ENCODE data around the gene LIPM.

The LIPM gene

DNA sequence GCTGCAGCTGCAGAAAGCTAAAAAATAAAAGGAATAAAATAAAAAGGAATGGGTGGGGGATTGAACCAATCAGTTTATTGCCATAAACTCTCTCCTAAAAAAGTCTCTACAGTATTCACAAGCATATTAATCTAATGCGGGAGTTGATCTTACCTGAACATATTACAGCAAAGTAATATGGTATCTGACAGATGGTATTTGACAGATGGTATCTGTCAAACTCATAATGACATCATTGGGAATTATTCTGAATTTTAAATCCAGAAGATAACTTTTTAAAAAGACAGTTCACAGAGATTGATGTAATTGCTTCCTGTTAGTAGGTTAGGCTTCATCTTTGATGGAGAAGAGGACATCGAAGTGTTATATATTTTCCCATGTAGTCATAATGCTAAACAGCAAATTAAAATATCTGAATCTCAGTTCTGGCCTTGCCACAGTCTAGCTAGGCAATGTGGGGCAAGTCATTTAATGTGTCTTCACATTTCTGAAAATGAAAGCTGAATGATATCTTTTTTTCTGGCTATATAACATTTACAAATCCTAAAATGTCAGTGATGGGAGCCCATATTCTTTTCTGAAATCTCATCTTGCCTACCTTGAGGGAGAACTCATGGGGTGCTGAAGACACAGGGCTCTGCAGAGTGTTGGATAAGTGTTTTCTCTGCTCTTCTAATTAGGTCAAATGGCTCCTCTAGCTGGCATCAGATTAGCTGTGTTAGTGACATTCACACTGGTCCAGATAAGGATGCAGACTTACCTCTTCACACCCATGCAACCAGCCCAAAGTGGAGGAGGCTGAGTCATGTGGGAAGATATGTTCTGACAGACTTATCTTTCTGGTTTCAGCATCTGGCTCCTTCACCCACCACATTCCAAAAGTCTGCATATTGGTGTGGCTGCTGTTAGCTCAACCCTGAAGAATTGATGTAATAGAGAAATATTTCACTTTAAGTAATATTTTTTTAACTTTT, 2.1 kb upstream of the LIPM start:
- Histone ChIP-seq H3K27ac (ENCODE audit: insufficient read depth in 1 of 2, low read depth in 1 of 2, low read length in 2 of 2, poor library complexity in 1 of 2, severe bottlenecking in 2 of 2) (no peak overlapping the region), H3K27me3 (replicated peaks in 2 of 5; ENCODE audit: control insufficient read depth in 4 of 5, insufficient read depth in 5 of 5, low read length in 4 of 5) (no peaks in the 10 kb centered on the region), H3K9me3 (ENCODE audit: control extremely low read depth in 1 of 5, control insufficient read depth in 4 of 5, insufficient read depth in 2 of 5, low read depth in 1 of 5, low read length in 4 of 5) (no peaks in the 10 kb centered on the region), H3K4me3 (ENCODE audit: control insufficient read depth in 1 of 7, extremely low read depth in 1 of 7, insufficient read depth in 4 of 7, low read depth in 2 of 7, low read length in 6 of 7) (no peak overlapping the region), H3K36me3 (ENCODE audit: control insufficient read depth in 4 of 4, insufficient read depth in 4 of 4, low read length in 3 of 4) (no peaks in the 10 kb centered on the region), H3K4me1 (ENCODE audit: control extremely low read depth in 1 of 4, control insufficient read depth in 4 of 4, insufficient read depth in 4 of 4, low read length in 3 of 4) (peaks cover 0 to 8% (median under 1%) of the 10 kb centered on the region in 4 experiments)
- DNase-seq: peak in 2 of 3 donors; percentile 24 to 25
- no CpG with 5 or more reads among the region's 2 CpGs for WGBS (ENCODE audit: insufficient coverage)
- POLR2A ChIA-PET: interaction anchor here (0.6 kb wide), 1 partner anchor 373 kb away, joined by 5 read pairs; no protein-coding TSS in a partner anchor
- CTCF ChIA-PET: interaction anchor here (1.3 to 1.8 kb wide), 3 partner anchors 9 to 11 kb away, joined by 5 to 8 read pairs (median 7); no protein-coding TSS in a partner anchor

DNA sequence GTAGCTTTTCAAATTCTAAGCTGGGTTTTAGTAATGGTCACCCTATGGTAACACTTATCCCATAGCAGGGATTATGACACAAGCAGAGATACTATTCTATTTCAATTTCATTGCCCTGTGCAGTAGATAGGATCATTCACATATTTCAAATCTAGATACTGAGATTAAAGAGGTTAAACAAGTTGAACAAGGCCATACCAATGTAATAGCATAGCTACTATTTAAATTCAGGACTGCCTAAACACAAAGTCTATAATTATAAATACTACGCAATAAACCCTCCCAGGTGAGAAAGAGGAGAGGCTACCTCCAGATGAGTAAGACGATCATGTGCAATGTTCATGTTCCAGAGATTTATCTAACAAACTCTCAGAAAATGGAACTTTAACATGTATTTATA, 1.1 kb downstream of the LIPM start:
- no peak overlapping the region for H3K4me3 ChIP-seq (ENCODE audit: control insufficient read depth in 1 of 7, extremely low read depth in 1 of 7, insufficient read depth in 4 of 7, low read depth in 2 of 7, low read length in 6 of 7)
- no peak overlapping the region for H3K27ac ChIP-seq (ENCODE audit: insufficient read depth in 1 of 2, low read depth in 1 of 2, low read length in 2 of 2, poor library complexity in 1 of 2, severe bottlenecking in 2 of 2)
- ChIA-PET CTCF (no interaction called here), POLR2A (interaction anchor here (0.6 kb wide), 1 partner anchor 10 kb away, joined by 5 read pairs; no protein-coding TSS in a partner anchor)
- no CpG with 5 or more reads among the region's 2 CpGs for WGBS (ENCODE audit: insufficient coverage)
- no peaks in the 10 kb centered on the region for H3K9me3 ChIP-seq (ENCODE audit: control extremely low read depth in 1 of 5, control insufficient read depth in 4 of 5, insufficient read depth in 2 of 5, low read depth in 1 of 5, low read length in 4 of 5)
- H3K36me3 ChIP-seq (ENCODE audit: control insufficient read depth in 4 of 4, insufficient read depth in 4 of 4, low read length in 3 of 4): no peaks in the 10 kb centered on the region
- no peak for DNase-seq
- no peaks in the 10 kb centered on the region for H3K27me3 ChIP-seq (replicated peaks in 2 of 5; ENCODE audit: control insufficient read depth in 4 of 5, insufficient read depth in 5 of 5, low read length in 4 of 5)
- H3K4me1 ChIP-seq (ENCODE audit: control extremely low read depth in 1 of 4, control insufficient read depth in 4 of 4, insufficient read depth in 4 of 4, low read length in 3 of 4): peaks cover 4 to 16% (median 7%) of the 10 kb centered on the region in 4 experiments

DNA sequence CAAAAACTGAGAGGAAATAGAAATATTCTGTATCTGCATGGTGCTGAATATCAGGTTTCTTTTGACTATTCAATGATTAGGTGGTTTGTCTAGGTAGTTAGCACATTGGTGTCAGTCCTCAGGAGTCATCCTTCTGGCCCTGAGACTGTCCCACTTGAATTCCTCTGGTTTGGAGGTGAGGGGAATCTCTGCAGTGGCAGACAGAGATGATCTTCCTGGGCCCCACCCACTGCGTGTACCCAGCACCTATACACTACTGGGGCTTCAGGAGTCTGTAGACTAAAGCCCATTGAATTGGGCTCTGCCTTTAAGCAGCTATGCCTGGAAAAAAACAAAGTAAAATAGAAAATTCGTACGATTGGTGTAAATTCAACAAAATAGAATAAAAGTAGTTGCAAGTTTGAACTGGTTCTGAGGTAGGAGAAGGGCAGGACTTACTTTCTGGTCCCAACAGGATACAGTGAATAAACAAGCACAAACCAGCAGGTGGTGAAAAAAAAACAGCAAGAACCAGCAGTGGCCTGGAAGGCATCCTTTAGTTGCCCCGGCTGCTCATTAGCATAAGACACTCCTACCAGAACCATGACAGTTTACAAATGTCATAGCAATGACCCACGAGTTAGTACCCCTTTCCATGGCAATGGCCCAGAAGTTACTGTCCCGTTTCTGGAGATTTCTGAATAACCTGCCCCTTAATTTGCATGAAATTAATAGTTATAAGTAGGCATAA, 1.7 kb downstream of the LIPM start:
- POLR2A ChIA-PET: interaction anchor here (0.7 kb wide), 1 partner anchor 73 kb away, joined by 3 read pairs; no protein-coding TSS in a partner anchor
- peaks cover 4 to 16% (median 7%) of the 10 kb centered on the region in 4 experiments for H3K4me1 ChIP-seq (ENCODE audit: control extremely low read depth in 1 of 4, control insufficient read depth in 4 of 4, insufficient read depth in 4 of 4, low read length in 3 of 4)

DNA sequence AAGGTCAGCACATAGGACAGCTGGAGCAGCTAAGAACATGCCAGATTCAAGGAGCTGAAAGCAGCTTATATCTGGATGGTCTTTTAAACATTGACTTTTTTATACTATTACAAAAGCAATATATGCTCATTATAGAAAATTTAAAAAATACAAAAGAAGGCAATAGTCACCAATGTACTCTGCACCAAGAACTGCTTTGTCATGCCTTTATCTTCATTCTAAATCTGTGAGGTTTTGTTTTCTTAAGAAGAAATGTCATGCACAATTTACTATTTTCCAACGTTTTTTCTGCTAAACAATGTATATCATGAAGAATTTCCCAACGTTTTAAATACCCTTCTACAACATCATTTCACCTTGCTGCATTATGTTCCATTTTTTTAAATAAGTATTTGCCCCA, 2.8 kb downstream of the LIPM start:
- Histone ChIP-seq H3K27me3 (replicated peaks in 2 of 5; ENCODE audit: control insufficient read depth in 4 of 5, insufficient read depth in 5 of 5, low read length in 4 of 5) (no peaks in the 10 kb centered on the region), H3K36me3 (ENCODE audit: control insufficient read depth in 4 of 4, insufficient read depth in 4 of 4, low read length in 3 of 4) (no peaks in the 10 kb centered on the region), H3K27ac (ENCODE audit: insufficient read depth in 1 of 2, low read depth in 1 of 2, low read length in 2 of 2, poor library complexity in 1 of 2, severe bottlenecking in 2 of 2) (no peak overlapping the region), H3K4me1 (ENCODE audit: control extremely low read depth in 1 of 4, control insufficient read depth in 4 of 4, insufficient read depth in 4 of 4, low read length in 3 of 4) (peaks cover 4 to 16% (median 7%) of the 10 kb centered on the region in 4 experiments), H3K9me3 (ENCODE audit: control extremely low read depth in 1 of 5, control insufficient read depth in 4 of 5, insufficient read depth in 2 of 5, low read depth in 1 of 5, low read length in 4 of 5) (no peaks in the 10 kb centered on the region), H3K4me3 (ENCODE audit: control insufficient read depth in 1 of 7, extremely low read depth in 1 of 7, insufficient read depth in 4 of 7, low read depth in 2 of 7, low read length in 6 of 7) (no peak overlapping the region)
- ChIA-PET POLR2A (interaction anchor here (0.7 kb wide), 1 partner anchor 74 kb away, joined by 3 read pairs; no protein-coding TSS in a partner anchor), CTCF (interaction anchor here (1.0 to 1.3 kb wide), 6 partner anchors 10 to 119 kb away, joined by 3 to 5 read pairs (median 3); no protein-coding TSS in a partner anchor)
- WGBS (ENCODE audit: insufficient coverage): no CpG with 5 or more reads among the region's 2 CpGs
- peak; percentile 36 to 75 (median 72) for DNase-seq

More for the DNA sequence above, 1.7 kb downstream of the LIPM start:
- Histone ChIP-seq H3K9me3 (ENCODE audit: control extremely low read depth in 1 of 5, control insufficient read depth in 4 of 5, insufficient read depth in 2 of 5, low read depth in 1 of 5, low read length in 4 of 5) (no peaks in the 10 kb centered on the region), H3K36me3 (ENCODE audit: control insufficient read depth in 4 of 4, insufficient read depth in 4 of 4, low read length in 3 of 4) (no peaks in the 10 kb centered on the region), H3K4me3 (ENCODE audit: control insufficient read depth in 1 of 7, extremely low read depth in 1 of 7, insufficient read depth in 4 of 7, low read depth in 2 of 7, low read length in 6 of 7) (no peak overlapping the region), H3K27me3 (replicated peaks in 2 of 5; ENCODE audit: control insufficient read depth in 4 of 5, insufficient read depth in 5 of 5, low read length in 4 of 5) (no peaks in the 10 kb centered on the region), H3K27ac (ENCODE audit: insufficient read depth in 1 of 2, low read depth in 1 of 2, low read length in 2 of 2, poor library complexity in 1 of 2, severe bottlenecking in 2 of 2) (no peak overlapping the region)
- 98% methylated on average over 4 of the region's 6 CpGs for WGBS (ENCODE audit: insufficient coverage)
- no peak for DNase-seq
- CTCF ChIA-PET: interaction anchor here (1.0 to 1.3 kb wide), 5 partner anchors 9 to 118 kb away, joined by 3 to 5 read pairs (median 3); no protein-coding TSS in a partner anchor

DNA sequence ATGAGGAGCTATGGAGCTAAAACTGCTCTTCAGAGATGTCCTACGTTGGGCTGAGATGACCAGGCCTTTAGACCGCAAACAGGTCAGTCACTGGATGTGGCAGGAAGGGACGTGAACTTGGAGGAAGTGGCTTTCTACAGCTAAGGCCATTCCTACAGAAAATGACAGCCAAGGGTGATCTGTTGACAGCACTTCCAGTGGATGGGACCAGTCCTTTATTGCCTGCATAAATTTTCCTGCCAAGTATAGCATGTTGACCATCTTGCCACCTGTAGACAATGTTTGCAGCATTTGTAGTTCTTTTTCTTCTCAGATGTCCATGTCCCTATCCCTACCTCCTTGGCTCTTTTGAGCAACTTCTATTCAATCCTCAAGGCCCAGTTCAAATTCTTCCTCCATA, 3.4 kb downstream of the LIPM start:
- ChIA-PET CTCF (interaction anchor here (1.2 to 1.3 kb wide), 2 partner anchors 112 to 117 kb away, joined by 3 to 5 read pairs; no protein-coding TSS in a partner anchor), POLR2A (no interaction called here)
- no peak for DNase-seq
- H3K36me3 ChIP-seq (ENCODE audit: control insufficient read depth in 4 of 4, insufficient read depth in 4 of 4, low read length in 3 of 4): no peaks in the 10 kb centered on the region
- no peak overlapping the region for H3K27ac ChIP-seq (ENCODE audit: insufficient read depth in 1 of 2, low read depth in 1 of 2, low read length in 2 of 2, poor library complexity in 1 of 2, severe bottlenecking in 2 of 2)
- H3K27me3 ChIP-seq (replicated peaks in 2 of 5; ENCODE audit: control insufficient read depth in 4 of 5, insufficient read depth in 5 of 5, low read length in 4 of 5): no peaks in the 10 kb centered on the region
- H3K9me3 ChIP-seq (ENCODE audit: control extremely low read depth in 1 of 5, control insufficient read depth in 4 of 5, insufficient read depth in 2 of 5, low read depth in 1 of 5, low read length in 4 of 5): no peaks in the 10 kb centered on the region
- H3K4me1 ChIP-seq (ENCODE audit: control extremely low read depth in 1 of 4, control insufficient read depth in 4 of 4, insufficient read depth in 4 of 4, low read length in 3 of 4): peaks cover 4 to 16% (median 7%) of the 10 kb centered on the region in 4 experiments
- 68% methylated on average over 2 of the region's 3 CpGs for WGBS (ENCODE audit: insufficient coverage)
- H3K4me3 ChIP-seq (ENCODE audit: control insufficient read depth in 1 of 7, extremely low read depth in 1 of 7, insufficient read depth in 4 of 7, low read depth in 2 of 7, low read length in 6 of 7): peak overlapping the region in 1 of 7 experiments; percentile 17

DNA sequence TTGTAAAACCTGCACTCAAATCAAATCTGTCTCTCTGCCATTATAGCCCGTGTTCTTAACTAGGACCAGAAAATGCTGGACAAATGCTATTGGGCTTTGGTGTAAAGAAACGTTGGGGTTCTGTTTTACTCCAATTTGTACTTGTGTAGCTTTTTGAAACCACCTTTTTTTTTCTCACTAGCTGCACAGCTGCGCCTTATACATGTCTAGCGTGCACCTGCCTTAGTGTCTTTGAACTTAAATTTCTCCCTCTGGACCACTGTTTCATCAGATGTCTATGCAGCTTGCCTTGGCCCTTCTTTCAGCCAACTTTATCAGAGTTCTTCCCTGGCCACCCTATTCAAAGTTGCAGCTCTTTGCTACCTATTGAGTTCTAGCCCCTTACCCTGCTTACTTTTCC, 7.1 kb downstream of the LIPM start:
- Histone ChIP-seq H3K27ac (ENCODE audit: insufficient read depth in 1 of 2, low read depth in 1 of 2, low read length in 2 of 2, poor library complexity in 1 of 2, severe bottlenecking in 2 of 2) (no peak overlapping the region), H3K9me3 (ENCODE audit: control extremely low read depth in 1 of 5, control insufficient read depth in 4 of 5, insufficient read depth in 2 of 5, low read depth in 1 of 5, low read length in 4 of 5) (no peaks in the 10 kb centered on the region), H3K4me1 (ENCODE audit: control extremely low read depth in 1 of 4, control insufficient read depth in 4 of 4, insufficient read depth in 4 of 4, low read length in 3 of 4) (peaks cover 4 to 16% (median 7%) of the 10 kb centered on the region in 4 experiments), H3K27me3 (replicated peaks in 2 of 5; ENCODE audit: control insufficient read depth in 4 of 5, insufficient read depth in 5 of 5, low read length in 4 of 5) (no peaks in the 10 kb centered on the region), H3K4me3 (ENCODE audit: control insufficient read depth in 1 of 7, extremely low read depth in 1 of 7, insufficient read depth in 4 of 7, low read depth in 2 of 7, low read length in 6 of 7) (no peak overlapping the region), H3K36me3 (ENCODE audit: control insufficient read depth in 4 of 4, insufficient read depth in 4 of 4, low read length in 3 of 4) (no peaks in the 10 kb centered on the region)
- CTCF ChIA-PET: interaction anchor here (0.8 to 2.6 kb wide), 13 partner anchors 9 to 247 kb away, joined by 3 to 15 read pairs (median 5); partner anchors contain the start of gene LIPN
- DNase-seq: no peak
- 100% methylated on average over 3 of the region's 4 CpGs for whole genome bisulfite sequencing (ENCODE audit: insufficient coverage)
- POLR2A ChIA-PET: no interaction called here

Measured in common myeloid progenitor, CD34-positive (primary cell).